Loucy (cell line): ENCODE measurements around the gene MOCOS.

ENCODE experiments used
- H2AFZ ChIP-seq: fragments of 200-600 bp; sonication (generic); 2 replicates; pipeline ENCODE4 v1.6.0; 2016; ENCODE audit warnings: antibody characterized with exemption, mild to moderate bottlenecking, low read length, moderate library complexity
- H3F3A ChIP-seq: fragments of 200-600 bp; 2 replicates; pipeline ENCODE4 v1.6.0; 2016; ENCODE audit warnings: antibody characterized with exemption, low read depth, mild to moderate bottlenecking
- H3K27me3 ChIP-seq: fragments of 200-600 bp; sonication (generic); 2 replicates; pipeline ENCODE4 v1.6.1; 2014; ENCODE audit warnings: low read length, mild to moderate bottlenecking; ENCODE audit not compliant: insufficient read depth, poor library complexity, severe bottlenecking
- H3K36me3 ChIP-seq: fragments of 200-600 bp; sonication (generic); 2 replicates; pipeline ENCODE4 v1.6.1; 2016; ENCODE audit warnings: low read length; ENCODE audit not compliant: insufficient read depth
- H3K4me1 ChIP-seq: fragments of 200-600 bp; sonication (generic); 2 replicates; pipeline ENCODE4 v1.5.1; 2014; ENCODE audit warnings: low read length, mild to moderate bottlenecking; ENCODE audit not compliant: insufficient read depth, poor library complexity, severe bottlenecking
- H3K4me2 ChIP-seq: fragments of 200-600 bp; sonication (generic); 2 replicates; pipeline ENCODE4 v1.6.0; 2014; ENCODE audit warnings: antibody characterized with exemption, low read length, low read depth, mild to moderate bottlenecking; ENCODE audit not compliant: poor library complexity, severe bottlenecking
- H3K4me3 ChIP-seq: fragments of 200-600 bp; sonication (generic); 2 replicates; pipeline ENCODE4 v1.5.1; 2014; ENCODE audit warnings: low read length, mild to moderate bottlenecking, mixed read lengths; ENCODE audit not compliant: poor library complexity, severe bottlenecking
- H3K79me2 ChIP-seq: fragments of 200-600 bp; sonication (generic); 2 replicates; pipeline ENCODE4 v1.6.1; 2014; ENCODE audit warnings: low read length; ENCODE audit not compliant: insufficient read depth
- H3K9ac ChIP-seq: fragments of 200-600 bp; sonication (generic); 2 replicates; pipeline ENCODE4 v1.6.0; 2014; ENCODE audit warnings: mild to moderate bottlenecking, low read depth, low read length, moderate library complexity; ENCODE audit not compliant: poor library complexity, severe bottlenecking
- H3K9me2 ChIP-seq: fragments of 200-600 bp; sonication (generic); replicated peaks from 2 replicates; pipeline ENCODE4 v1.6.1; 2016; ENCODE audit warnings: low read depth, low read length, mixed read lengths
- H3K9me3 ChIP-seq: fragments of 200-600 bp; sonication (generic); 2 replicates; pipeline ENCODE4 v1.6.1; 2014; ENCODE audit warnings: mild to moderate bottlenecking, antibody characterized with exemption, low read length, low read depth; ENCODE audit not compliant: insufficient read depth
- H4K20me1 ChIP-seq: fragments of 200-600 bp; sonication (generic); 2 replicates; pipeline ENCODE4 v1.6.0; 2014; ENCODE audit warnings: antibody characterized with exemption, low read length, mild to moderate bottlenecking; ENCODE audit not compliant: insufficient read depth, poor library complexity, severe bottlenecking
- EZH2phosphoT487 ChIP-seq: fragments of 200-600 bp; IDR thresholded peaks from 2 replicates; pipeline ENCODE4 v1.6.1; 2018; ENCODE audit warnings: antibody characterized with exemption, mild to moderate bottlenecking, moderate library complexity, borderline replicate concordance
- TF ChIP-seq, protein P1 (sequence below): fragments of 200-600 bp; sonication (generic); conservative IDR thresholded peaks from 2 replicates; pipeline ENCODE4 v1.5.1; 2014; ENCODE audit warnings: mild to moderate bottlenecking, antibody characterized with exemption, low read length

Gene MOCOS

DNA sequence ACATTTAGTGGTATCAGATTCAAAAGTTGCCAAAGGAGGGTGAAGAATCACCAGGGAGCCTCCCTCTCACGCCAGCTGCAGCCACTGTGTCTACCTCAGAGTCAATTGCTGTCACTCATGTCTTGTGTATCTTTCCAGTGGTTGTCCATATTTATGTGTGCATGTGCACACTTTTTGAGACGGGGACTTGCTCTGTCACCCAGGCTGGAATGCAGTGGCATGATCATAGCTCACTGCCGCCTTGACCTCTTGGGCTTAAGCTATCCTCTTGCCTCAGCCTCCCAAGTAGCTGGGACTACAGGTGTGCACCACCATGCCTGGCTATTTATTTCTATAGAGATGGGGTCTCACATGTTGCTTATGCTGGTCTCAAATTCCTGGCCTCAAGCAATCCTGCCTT lies 4.0 kb downstream of the MOCOS start:
- Histone ChIP-seq H3K4me2 (no peak overlapping the region), H3F3A (no peaks in the 10 kb centered on the region), H3K9me2 (no peaks in the 10 kb centered on the region), H3K36me3 (no peaks in the 10 kb centered on the region), H3K4me3 (no peak overlapping the region), H3K27me3 (no peaks in the 10 kb centered on the region), H3K9me3 (no peaks in the 10 kb centered on the region), H3K79me2 (no peaks in the 10 kb centered on the region), H2AFZ (no peak overlapping the region), H4K20me1 (no peaks in the 10 kb centered on the region), H3K9ac (no peak overlapping the region), H3K4me1 (no peaks in the 10 kb centered on the region)
- TF ChIP-seq EZH2phosphoT487 = no peak
- TF ChIP-seq, protein P1, sequence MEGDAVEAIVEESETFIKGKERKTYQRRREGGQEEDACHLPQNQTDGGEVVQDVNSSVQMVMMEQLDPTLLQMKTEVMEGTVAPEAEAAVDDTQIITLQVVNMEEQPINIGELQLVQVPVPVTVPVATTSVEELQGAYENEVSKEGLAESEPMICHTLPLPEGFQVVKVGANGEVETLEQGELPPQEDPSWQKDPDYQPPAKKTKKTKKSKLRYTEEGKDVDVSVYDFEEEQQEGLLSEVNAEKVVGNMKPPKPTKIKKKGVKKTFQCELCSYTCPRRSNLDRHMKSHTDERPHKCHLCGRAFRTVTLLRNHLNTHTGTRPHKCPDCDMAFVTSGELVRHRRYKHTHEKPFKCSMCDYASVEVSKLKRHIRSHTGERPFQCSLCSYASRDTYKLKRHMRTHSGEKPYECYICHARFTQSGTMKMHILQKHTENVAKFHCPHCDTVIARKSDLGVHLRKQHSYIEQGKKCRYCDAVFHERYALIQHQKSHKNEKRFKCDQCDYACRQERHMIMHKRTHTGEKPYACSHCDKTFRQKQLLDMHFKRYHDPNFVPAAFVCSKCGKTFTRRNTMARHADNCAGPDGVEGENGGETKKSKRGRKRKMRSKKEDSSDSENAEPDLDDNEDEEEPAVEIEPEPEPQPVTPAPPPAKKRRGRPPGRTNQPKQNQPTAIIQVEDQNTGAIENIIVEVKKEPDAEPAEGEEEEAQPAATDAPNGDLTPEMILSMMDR = no peak

DNA sequence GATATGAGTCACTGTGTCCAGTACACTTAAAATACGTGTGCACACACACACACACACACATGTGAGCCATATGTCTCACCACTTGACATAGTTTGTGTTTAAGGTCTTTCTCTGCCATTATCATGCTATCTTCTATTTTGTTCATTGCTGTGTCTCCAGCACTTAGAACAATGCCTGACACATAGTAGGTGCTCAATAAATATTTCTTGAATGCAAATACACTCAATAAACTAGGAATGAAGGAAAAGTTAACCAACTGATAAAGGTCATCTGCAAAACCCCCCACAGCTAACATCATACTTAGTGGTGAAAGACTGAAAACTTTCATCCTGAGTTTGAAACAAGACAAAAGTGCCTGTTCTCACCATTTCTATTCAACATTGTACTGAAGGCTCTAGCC lies 4.4 kb downstream of the MOCOS start:
- Histone ChIP-seq H3F3A (no peaks in the 10 kb centered on the region), H3K4me2 (no peak overlapping the region), H3K9ac (no peak overlapping the region), H3K36me3 (no peaks in the 10 kb centered on the region), H3K4me3 (no peak overlapping the region), H3K9me2 (no peaks in the 10 kb centered on the region), H3K79me2 (no peaks in the 10 kb centered on the region), H2AFZ (no peak overlapping the region), H3K9me3 (no peaks in the 10 kb centered on the region), H3K27me3 (no peaks in the 10 kb centered on the region), H4K20me1 (no peaks in the 10 kb centered on the region), H3K4me1 (no peaks in the 10 kb centered on the region)
- TF ChIP-seq, protein P1 = no peak
- no peak for TF ChIP-seq EZH2phosphoT487

DNA sequence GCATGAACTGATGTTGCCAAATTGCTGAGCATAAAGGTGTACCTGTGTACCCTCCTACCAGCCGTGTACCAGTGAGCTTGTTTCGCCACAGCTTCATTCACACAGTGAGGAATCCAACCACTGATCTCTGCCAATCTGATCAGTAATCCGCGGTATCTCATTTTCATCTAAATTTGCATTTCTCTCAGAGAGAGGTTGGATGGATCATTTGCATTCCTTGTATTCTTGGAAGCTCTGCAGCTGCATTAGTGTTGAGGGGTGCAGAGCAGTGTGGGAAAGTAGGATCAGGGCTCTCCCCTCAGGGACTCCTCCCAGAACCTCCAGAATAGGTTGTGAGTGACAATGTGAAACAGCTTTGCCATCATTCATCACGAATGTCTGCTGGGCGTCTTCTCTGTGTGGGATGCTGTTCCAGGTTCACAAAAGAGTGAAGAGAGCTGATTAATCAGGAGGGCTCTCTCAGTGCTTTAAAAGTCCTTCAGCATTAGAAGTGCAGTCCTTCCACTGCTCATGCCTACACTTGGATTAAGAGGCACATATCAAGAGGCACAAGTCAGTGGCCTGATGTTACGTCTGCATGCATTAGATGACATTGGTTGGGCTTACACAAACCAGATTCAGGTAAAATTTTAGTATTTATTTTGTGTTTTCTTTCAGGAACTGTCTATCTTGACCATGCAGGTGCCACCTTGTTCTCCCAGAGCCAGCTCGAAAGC lies 7.5 kb downstream of the MOCOS start:
- Histone ChIP-seq H4K20me1 (no peaks in the 10 kb centered on the region), H3F3A (no peaks in the 10 kb centered on the region), H3K4me1 (no peaks in the 10 kb centered on the region), H3K27me3 (no peaks in the 10 kb centered on the region), H3K4me2 (no peak overlapping the region), H2AFZ (no peak overlapping the region), H3K9me3 (no peaks in the 10 kb centered on the region), H3K79me2 (no peaks in the 10 kb centered on the region), H3K36me3 (no peaks in the 10 kb centered on the region), H3K9ac (no peak overlapping the region), H3K9me2 (no peaks in the 10 kb centered on the region), H3K4me3 (no peak overlapping the region)
- TF ChIP-seq EZH2phosphoT487 = no peak
- TF ChIP-seq, protein P1 = no peak
